ENCODE data around the gene TEX10.

DNA sequence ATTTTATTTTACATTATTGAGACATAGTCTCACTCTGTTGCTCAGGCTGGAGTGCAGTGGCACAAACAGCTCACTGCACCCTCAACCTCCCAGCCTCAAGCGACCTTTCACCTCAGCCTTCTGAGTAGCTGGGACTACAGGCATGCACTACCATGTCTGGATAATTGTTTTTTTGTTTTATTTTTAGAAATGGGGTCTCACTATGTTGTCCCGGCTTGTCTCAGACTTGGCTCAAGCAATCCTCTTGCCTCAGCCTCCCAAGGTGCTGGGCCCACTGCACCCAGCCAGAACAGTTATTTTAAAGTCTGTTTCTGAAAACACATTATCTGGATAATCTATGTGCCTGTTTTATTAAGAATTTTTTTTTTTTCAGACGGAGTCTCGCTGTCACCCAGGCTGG, 62.0 kb downstream of the TEX10 start:
- TF ChIP-seq, protein P1, sequence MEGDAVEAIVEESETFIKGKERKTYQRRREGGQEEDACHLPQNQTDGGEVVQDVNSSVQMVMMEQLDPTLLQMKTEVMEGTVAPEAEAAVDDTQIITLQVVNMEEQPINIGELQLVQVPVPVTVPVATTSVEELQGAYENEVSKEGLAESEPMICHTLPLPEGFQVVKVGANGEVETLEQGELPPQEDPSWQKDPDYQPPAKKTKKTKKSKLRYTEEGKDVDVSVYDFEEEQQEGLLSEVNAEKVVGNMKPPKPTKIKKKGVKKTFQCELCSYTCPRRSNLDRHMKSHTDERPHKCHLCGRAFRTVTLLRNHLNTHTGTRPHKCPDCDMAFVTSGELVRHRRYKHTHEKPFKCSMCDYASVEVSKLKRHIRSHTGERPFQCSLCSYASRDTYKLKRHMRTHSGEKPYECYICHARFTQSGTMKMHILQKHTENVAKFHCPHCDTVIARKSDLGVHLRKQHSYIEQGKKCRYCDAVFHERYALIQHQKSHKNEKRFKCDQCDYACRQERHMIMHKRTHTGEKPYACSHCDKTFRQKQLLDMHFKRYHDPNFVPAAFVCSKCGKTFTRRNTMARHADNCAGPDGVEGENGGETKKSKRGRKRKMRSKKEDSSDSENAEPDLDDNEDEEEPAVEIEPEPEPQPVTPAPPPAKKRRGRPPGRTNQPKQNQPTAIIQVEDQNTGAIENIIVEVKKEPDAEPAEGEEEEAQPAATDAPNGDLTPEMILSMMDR (IDR thresholded peaks at IDR 0.05): no peak
- TF ChIP-seq POLR2A (IDR thresholded peaks at IDR 0.05) (no peak), POLR2AphosphoS5 (IDR thresholded peaks at IDR 0.05) (no peak), EP300 (IDR thresholded peaks at IDR 0.05) (no peak)
